Erythroblast (primary cell): ENCODE measurements around the gene TXNDC16.
"Not testable (repeated sequence)": the region's sequence is repeated elsewhere in the genome, so short reads cannot be mapped to it uniquely, and the experiment has no call there.

ENCODE experiments used
- GATA1 ChIP-seq: IDR thresholded peaks from 2 replicates; pipeline ENCODE4 v1.6.1; 2011; ENCODE audit warnings: low read depth, mild to moderate bottlenecking, control low read depth, low read length, moderate library complexity
- POLR2A ChIP-seq: IDR thresholded peaks from 2 replicates; pipeline ENCODE4 v1.6.1; 2011; ENCODE audit warnings: mild to moderate bottlenecking, low read length

GRCh38 chr14:52472251-52472650 is 80.1 kb downstream of the TXNDC16 start:
- TF ChIP-seq POLR2A, GATA1: not testable (repeated sequence)
